Thoracic aorta (tissue), 2 donors: ENCODE results near the gene SETBP1. TPM values are rescaled to one million over a fixed set of nuclear protein-coding genes. Genes with fewer than 3 reads are reported as not detected.

Experiments used
- ATAC-seq: fragments of 150-250 bp; one replicate; pipeline ENCODE4 v1.8.0; 2017; ENCODE audit warnings: low read depth; ENCODE audit not compliant: insufficient number of reproducible peaks, low FRiP score
- DNase-seq: peaks from one replicate; pipeline ENCODE4 v3.0.0-alpha.2; 2020; ENCODE audit warnings: low spot score
- H3K27ac ChIP-seq, 2 donors: fragments of 200-600 bp; sonication (generic); 1 replicate in 1 of 2; 2 replicates in 1 of 2; pipeline ENCODE4 v1.5.1; 2016; ENCODE audit warnings: mild to moderate bottlenecking in 2 of 2, moderate library complexity in 2 of 2
- H3K27me3 ChIP-seq: fragments of 200-600 bp; sonication (generic); replicated peaks from 2 replicates; pipeline ENCODE4 v1.6.0; 2016; ENCODE audit warnings: mild to moderate bottlenecking; ENCODE audit not compliant: insufficient read depth
- H3K36me3 ChIP-seq: fragments of 200-600 bp; sonication (generic); one replicate; pipeline ENCODE4 v1.5.1; 2016
- H3K4me1 ChIP-seq, 2 donors: fragments of 200-600 bp; sonication (generic); 1 replicate in 1 of 2; 2 replicates in 1 of 2; pipeline versions ENCODE4 v1.5.1 to v1.6.0; 2016; ENCODE audit warnings: low read depth in 2 of 2, mild to moderate bottlenecking in 1 of 2; ENCODE audit not compliant: control insufficient read depth in 1 of 2
- H3K4me3 ChIP-seq: fragments of 200-600 bp; sonication (generic); 2 replicates; pipeline ENCODE4 v1.5.1; 2016; ENCODE audit warnings: mild to moderate bottlenecking
- H3K9me3 ChIP-seq: fragments of 200-600 bp; sonication (generic); 2 replicates; pipeline ENCODE4 v1.5.1; 2016
- total RNA-seq, 2 donors: library from RNA; depleted of rRNA; stranded (reverse); fragments of >200 nt; gene quantifications; one replicate each; pipeline versions ENCODE4 v1.1.0 to v1.2.3, GENCODE V29; 2016
- TF ChIP-seq, protein P1 (sequence below): fragments of 200-600 bp; sonication (generic); IDR thresholded peaks from one replicate; pipeline ENCODE4 v1.5.1; 2019; ENCODE audit warnings: antibody characterized with exemption

The SETBP1 gene
- total RNA-seq, 2 donors from 2014 or later: 39.3 to 50.2 TPM

- H3K36me3 ChIP-seq: no peaks in the 10 kb centered on the region
- no peak overlapping the region for H3K4me3 ChIP-seq
- no peaks in the 10 kb centered on the region for H3K27me3 ChIP-seq
- H3K4me1 ChIP-seq: peaks cover 20 to 27% of the 10 kb centered on the region in 2 donors
- DNase-seq: no peak
- no peak for ATAC-seq
- no peaks in the 10 kb centered on the region for H3K9me3 ChIP-seq
- TF ChIP-seq, protein P1, sequence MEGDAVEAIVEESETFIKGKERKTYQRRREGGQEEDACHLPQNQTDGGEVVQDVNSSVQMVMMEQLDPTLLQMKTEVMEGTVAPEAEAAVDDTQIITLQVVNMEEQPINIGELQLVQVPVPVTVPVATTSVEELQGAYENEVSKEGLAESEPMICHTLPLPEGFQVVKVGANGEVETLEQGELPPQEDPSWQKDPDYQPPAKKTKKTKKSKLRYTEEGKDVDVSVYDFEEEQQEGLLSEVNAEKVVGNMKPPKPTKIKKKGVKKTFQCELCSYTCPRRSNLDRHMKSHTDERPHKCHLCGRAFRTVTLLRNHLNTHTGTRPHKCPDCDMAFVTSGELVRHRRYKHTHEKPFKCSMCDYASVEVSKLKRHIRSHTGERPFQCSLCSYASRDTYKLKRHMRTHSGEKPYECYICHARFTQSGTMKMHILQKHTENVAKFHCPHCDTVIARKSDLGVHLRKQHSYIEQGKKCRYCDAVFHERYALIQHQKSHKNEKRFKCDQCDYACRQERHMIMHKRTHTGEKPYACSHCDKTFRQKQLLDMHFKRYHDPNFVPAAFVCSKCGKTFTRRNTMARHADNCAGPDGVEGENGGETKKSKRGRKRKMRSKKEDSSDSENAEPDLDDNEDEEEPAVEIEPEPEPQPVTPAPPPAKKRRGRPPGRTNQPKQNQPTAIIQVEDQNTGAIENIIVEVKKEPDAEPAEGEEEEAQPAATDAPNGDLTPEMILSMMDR: no peak
- H3K27ac ChIP-seq: no peak overlapping the region
Observed at GRCh38 chr18:44921974-44922373, 241.3 kb downstream of the SETBP1 start.

GRCh38 chr18:44922968-44923367 lies 242.3 kb downstream of the SETBP1 start:
- Histone ChIP-seq H3K9me3 (no peaks in the 10 kb centered on the region), H3K36me3 (no peaks in the 10 kb centered on the region), H3K27ac (no peak overlapping the region), H3K4me1 (peaks cover 13 to 17% of the 10 kb centered on the region in 2 donors), H3K27me3 (no peaks in the 10 kb centered on the region), H3K4me3 (no peak overlapping the region)
- TF ChIP-seq, protein P1: no peak
- no peak for DNase-seq
- no peak for ATAC-seq

DNA sequence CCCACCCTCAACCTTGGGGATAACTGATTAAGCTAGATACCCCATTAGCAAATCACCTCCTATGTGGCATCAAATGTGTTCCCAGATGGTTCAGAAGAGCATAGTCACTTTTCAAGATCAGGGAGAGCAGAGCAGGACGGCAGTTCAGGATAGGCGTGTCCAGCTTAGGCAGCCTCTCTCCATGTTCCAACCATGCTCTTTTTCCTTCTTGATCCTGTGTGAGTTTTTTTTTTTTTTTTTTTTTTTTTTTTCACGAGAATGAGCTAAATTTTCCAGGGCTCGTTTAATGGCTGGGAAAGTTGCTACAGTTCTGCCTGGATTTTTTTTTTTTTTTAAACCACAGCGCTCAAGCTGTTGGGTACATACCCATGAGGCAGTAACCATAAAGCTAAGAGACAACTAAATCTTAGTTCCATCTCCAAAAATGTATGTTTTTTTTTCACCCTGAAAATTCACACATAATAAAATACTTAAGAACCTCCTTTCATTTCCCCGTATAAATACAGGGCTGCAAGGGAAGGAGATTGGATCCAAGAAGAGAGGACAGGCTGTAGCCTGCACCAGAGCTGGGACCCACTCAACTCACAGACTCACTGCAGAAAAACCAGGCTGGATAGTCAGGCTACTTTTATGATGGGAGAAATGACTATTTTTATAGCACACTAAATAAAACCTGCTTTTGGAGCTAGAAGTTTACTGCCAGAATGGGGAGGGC lies 244.3 kb downstream of the SETBP1 start:
- TF ChIP-seq, protein P1: no peak
- Histone ChIP-seq H3K36me3 (no peaks in the 10 kb centered on the region), H3K4me3 (peak overlapping the region; percentile 48), H3K27me3 (no peaks in the 10 kb centered on the region), H3K4me1 (peaks cover 9 to 10% of the 10 kb centered on the region in 2 donors), H3K27ac (peak overlapping the region; percentile 52 to 74), H3K9me3 (no peaks in the 10 kb centered on the region)
- ATAC-seq: peak; percentile 69
- no peak for DNase-seq

GRCh38 chr18:44927127-44927849 lies 246.6 kb downstream of the SETBP1 start:
- Histone ChIP-seq H3K27ac (peak overlapping the region in 1 of 2 donors; percentile 52), H3K27me3 (no peaks in the 10 kb centered on the region), H3K9me3 (no peaks in the 10 kb centered on the region), H3K4me3 (no peak overlapping the region), H3K4me1 (peaks cover 9 to 10% of the 10 kb centered on the region in 2 donors), H3K36me3 (no peaks in the 10 kb centered on the region)
- DNase-seq (no peak), ATAC-seq (no peak)
- TF ChIP-seq, protein P1: no peak

GRCh38 chr18:44934901-44935300 lies 254.2 kb downstream of the SETBP1 start:
- Histone ChIP-seq H3K4me3 (no peak overlapping the region), H3K27ac (no peak overlapping the region), H3K27me3 (no peaks in the 10 kb centered on the region), H3K4me1 (no peaks in the 10 kb centered on the region), H3K36me3 (no peaks in the 10 kb centered on the region), H3K9me3 (peaks cover 14% of the 10 kb centered on the region)
- TF ChIP-seq, protein P1: no peak
- DNase-seq: no peak
- no peak for ATAC-seq
